GM18502 (cell line): Measurements from ENCODE around the gene PRSS3.
"Not testable (repeated sequence)": the region's sequence is repeated elsewhere in the genome, so short reads cannot be mapped to it uniquely, and the experiment has no call there.

Source experiments
- ATAC-seq: cut with Tn5 transposase; IDR thresholded peaks from one replicate; pipeline ENCODE4 v1.9.1; 2021; ENCODE audit warnings: mild to moderate bottlenecking; ENCODE audit not compliant: unreplicated experiment, poor library complexity

The PRSS3 gene

DNA sequence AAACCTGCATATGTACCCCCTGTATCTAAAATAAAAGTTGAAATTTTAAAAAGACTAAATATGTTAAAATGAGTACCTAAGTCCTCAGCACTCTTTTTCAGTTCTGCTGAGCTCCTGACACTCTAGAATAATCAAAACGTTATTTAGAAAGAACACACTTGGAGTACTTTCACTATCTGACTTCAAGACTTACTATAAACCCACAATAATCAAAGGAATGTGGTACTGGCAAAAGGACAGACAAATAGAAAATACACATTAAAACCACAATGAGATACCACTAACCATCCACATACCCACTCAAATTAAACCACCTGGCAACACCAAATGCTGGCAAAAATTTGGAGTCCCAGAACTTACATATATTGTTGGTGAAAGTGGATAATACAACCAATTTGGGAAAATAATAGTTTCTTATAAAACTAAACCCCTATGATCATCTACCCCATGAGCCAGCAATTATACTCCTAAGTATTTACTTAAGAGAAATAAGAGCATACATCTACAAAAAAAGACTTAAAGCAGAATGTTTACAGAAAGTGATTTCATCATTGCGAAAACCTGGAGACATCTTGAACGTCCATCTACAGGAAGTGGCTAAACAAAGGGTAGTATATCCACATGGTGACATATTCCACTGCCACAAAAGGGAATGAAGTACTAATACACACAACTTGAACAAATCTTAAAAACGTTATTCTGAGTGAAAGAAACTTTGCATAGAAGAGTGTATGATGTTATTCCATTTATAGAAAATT lies 12.8 kb upstream of the PRSS3 start:
- no peak for ATAC-seq

GRCh38 chr9:33785914-33786313 lies 9.4 kb upstream of the PRSS3 start:
- ATAC-seq: no peak

GRCh38 chr9:33786681-33787080 lies 8.7 kb upstream of the PRSS3 start:
- no peak for ATAC-seq

GRCh38 chr9:33787839-33788238 lies 7.5 kb upstream of the PRSS3 start:
- ATAC-seq: no peak

DNA sequence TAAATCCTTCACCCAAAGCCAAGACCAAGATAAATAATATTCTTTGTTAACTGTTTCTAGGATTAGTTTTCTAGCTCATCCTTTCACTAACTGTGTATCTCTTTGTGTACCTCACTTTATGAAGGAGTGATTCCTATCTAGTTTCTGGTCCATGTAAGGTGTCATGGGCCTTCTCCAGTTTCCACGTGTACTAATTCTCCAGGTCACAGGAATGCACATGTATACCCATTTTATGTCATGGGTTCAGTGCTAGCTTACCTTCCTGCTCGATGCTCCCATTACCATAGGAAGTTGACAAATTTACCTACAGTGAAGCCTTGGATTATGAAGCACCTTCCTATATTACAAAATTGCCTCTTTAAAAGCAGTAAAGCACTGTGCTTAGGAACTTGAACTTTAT lies 5.9 kb upstream of the PRSS3 start:
- not testable (repeated sequence) for ATAC-seq

- ATAC-seq: no peak
Observed at GRCh38 chr9:33791117-33791516, 4.2 kb upstream of the PRSS3 start.

GRCh38 chr9:33793496-33793895 lies 1.9 kb upstream of the PRSS3 start:
- ATAC-seq: not testable (repeated sequence)

- ATAC-seq: no peak
Observed at GRCh38 chr9:33794560-33794959, 801 bp upstream of the PRSS3 start.

DNA sequence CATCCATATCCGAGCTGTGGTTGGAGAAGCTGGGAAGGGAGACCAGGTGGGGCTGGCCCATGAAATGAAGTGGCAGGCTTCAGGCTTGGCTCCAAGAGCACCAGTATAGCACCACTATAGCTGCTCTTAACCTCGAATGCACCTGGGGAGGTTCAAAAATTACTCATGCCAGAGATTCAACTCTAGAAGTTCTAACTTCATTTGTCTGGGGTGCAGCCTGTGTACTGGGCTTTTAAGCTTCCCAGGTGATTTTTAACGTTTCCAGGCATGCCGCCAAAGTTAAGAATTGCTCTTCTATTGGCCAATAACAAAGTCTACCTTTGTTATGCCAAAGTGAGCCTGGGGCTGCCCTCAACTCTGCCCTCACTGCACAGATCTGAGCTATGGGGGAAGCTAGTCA lies 458 bp downstream of the PRSS3 start:
- no peak for ATAC-seq

DNA sequence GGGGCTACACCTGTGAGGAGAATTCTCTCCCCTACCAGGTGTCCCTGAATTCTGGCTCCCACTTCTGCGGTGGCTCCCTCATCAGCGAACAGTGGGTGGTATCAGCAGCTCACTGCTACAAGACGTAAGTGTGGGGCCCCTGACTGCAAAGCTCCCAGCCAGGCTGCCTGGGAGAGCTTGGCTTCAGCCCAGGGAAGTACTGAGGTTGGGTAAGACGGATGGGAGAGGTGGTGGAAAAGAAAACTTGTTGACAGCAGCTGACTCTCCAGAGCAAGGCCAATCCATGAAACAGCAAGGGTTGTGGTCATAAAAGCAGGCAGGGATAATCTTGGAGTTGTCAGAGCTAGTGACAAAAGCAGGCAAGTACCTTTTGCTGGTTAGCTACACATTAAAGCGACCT lies 1.3 kb downstream of the PRSS3 start:
- not testable (repeated sequence) for ATAC-seq

DNA sequence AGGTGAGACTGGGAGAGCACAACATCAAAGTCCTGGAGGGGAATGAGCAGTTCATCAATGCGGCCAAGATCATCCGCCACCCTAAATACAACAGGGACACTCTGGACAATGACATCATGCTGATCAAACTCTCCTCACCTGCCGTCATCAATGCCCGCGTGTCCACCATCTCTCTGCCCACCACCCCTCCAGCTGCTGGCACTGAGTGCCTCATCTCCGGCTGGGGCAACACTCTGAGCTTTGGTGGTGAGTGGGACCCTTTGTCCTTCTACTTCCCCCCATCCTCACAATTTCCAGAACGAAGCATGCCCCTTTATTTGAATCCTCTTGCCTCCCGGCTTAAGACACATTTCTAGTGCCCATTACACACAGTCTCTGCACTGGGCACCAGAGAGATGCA lies 2.5 kb downstream of the PRSS3 start:
- ATAC-seq: no peak

DNA sequence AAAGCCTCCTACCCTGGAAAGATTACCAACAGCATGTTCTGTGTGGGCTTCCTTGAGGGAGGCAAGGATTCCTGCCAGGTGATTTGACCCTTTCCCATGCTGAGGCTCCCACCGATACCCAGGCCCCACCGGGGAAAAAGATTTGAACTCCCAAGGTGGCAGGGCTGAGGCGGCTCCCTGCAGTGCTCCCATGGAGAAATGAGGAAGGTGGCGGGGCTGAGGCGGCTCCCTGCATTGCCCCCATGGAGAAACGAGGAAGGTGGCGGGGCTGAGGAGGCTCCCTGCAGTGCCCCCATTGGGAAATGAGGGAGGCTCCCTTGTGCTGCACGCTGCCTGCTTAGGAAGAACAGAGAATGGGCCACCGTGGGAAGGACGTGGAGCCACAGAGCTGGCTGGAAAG lies 3.2 kb downstream of the PRSS3 start:
- ATAC-seq: no peak

- ATAC-seq: no peak
Observed at GRCh38 chr9:33799928-33800704, 4.8 kb downstream of the PRSS3 start.

DNA sequence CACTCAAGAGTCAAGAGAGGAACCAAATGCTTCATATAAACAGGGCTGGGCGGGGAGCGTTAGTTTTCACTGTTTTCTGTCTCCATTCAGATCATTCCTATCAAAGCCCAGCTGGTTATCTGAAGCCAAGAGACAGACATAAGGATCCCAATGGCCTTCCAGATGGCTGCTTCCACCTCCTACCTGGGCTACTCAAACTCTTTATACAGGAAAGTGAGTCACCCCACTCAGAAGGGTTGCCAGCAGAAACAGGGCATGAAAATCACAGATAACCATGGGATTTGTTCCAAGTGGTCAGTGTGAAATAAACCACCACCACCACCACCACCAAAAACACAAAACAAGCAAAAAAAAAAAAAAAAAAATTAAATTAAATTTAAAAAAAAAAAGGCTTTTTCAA lies 5.5 kb downstream of the PRSS3 start:
- ATAC-seq: no peak

DNA sequence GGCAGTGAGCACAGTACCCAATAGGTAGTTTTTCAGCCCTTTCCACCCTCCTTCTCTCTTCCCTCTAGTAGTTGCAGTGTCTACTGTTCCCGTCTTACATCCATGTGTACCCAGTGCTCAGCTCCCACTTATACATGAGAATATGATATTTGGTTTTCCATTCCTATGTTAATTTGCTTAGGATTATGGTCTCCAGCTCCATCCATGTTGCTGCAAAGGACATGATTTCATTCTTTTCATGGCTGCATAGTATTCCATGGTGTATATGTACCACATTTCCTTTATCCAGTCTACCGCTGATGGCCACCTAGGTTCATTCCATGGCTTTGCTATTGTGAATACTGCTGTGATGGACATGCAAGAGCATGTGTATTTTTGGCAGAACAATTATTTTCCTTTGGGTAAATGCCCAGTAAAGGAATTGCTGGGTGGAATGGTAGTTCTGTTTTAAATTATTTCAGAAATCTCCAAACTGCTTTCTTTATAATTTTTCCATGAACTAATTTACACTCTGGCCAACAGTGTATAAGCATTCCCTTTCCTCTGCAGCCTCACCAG lies 6.7 kb downstream of the PRSS3 start:
- not testable (repeated sequence) for ATAC-seq

DNA sequence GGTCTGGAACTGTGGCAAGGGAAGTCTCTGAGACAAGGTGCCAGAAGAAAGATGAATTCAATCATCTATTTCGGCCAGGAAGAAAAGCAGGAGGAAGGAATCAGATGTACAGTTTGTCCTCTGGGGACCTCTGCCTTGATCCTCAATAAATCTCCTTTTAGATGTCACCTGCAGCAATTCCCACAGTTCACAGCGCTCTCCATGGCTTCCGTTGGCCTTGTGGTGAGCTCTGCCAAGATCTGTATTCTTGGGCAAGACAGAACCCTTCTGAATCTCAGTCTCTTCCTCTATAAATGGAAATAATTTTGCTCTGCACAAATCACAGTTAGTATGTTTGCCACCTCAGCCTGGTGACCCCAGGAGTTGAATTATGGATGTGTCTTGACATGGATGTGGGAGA lies 8.8 kb downstream of the PRSS3 start:
- ATAC-seq: not testable (repeated sequence)

DNA sequence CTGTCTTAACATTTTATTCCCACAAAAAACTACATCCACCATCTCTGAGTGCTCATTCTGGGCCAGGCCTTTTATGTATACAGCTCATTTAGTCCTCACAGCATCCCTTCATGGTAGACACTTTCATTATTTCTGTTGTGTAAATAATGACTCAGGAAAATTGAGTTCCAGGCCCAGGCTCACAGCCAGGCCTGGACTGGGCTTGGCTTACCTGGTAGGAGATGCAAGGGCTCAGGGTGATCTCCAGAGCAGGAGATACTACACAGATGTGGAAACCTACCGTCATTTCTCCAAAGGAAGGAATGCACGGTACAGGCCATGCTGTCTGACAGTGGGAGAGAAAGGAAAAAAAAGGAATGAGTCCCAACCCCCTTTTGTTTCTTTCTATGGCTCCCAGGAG lies 11.8 kb downstream of the PRSS3 start:
- not testable (repeated sequence) for ATAC-seq

DNA sequence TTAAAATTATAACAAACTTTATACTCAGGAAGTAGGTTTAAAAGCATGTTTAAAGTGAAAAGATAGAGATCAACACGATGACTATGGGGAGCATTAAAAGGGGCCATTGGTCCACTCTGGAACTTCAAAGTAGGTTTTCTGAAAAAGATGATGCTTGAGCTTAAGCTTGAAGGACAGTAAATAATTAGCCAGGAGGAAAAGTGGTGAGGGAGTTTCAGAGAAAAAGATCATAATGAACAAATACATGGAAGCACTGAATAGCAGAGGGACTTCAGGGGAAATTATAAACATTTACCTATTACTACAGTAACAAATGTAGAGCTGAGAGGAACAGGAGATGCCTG lies 13.6 kb downstream of the PRSS3 start:
- ATAC-seq: not testable (repeated sequence)

GRCh38 chr9:33809506-33809905 lies 14.1 kb downstream of the PRSS3 start:
- ATAC-seq: no peak

DNA sequence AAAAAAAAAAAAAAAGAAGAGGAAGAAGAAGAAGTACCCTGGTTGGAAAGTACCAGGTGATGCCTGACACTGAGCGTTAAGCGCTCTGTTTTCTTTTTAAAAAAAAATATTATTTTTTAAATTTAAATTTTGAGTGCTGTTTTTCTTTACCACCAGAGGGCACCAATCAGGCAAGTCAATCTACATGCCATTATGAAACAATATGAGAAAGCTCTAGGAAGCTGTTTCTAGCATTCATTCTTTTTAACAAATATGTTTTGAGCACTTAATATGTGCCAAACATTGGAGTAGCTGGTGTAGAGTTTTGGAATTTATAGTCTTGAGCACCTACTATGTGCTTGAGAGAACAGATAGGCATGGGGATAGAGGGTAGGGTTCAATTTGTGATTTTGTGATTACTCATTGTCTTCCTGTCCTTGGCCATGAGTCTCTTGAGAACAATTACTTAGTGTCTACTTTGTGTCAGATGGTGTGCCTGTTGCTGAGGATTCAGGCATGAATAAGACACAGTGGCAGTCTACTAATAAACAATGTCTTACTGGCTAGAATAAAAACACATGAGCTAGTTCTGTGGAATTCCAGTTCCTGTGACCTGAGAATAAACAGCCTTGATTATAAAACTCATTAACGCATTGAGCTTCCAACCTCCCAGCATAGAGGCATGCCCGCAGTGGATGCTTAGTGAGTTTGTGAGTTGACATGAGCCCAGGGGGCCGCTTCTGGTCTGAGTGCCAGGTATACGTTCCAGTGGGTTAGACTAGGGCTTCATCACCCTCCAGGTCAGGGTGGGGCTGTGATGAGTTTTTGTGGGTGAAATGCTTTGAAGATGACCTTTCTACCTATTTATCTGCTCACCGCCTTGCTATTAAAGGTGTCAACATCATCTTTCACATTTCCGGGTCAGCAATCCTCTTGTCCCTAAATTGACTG lies 18.6 kb downstream of the PRSS3 start:
- no peak for ATAC-seq

- ATAC-seq: no peak
Observed at GRCh38 chr9:33815781-33816180, 20.4 kb downstream of the PRSS3 start.
